K562 treated with DMSO at 1 percent for 12 hours (cell line): Measurements from ENCODE around the gene LRRC42. TPM values are rescaled to one million over a fixed set of nuclear protein-coding genes. Genes with fewer than 3 reads are reported as not detected.

Experiments
- total RNA-seq: library from RNA; unstranded; fragments of 300-600 nt; gene quantifications from 2 replicates; pipeline ENCODE4 v1.2.3, GENCODE V29; 2022; ENCODE audit not compliant: insufficient read depth

Gene LRRC42
- 30.0 and 41.3 TPM in 2 replicates for total RNA-seq

GRCh38 chr1:53946252-53947171, at the start of gene LRRC42:
TSS of gene LRRC42 (plus strand) at chr1:53946350. CDS start at chr1:53952000, 5,650 bp downstream.

GRCh38 chr1:53945433-53946251, 508 bp upstream of the LRRC42 start, which contains the start of gene IFT25:
TSS of gene IFT25 (minus strand) at chr1:53945699. CDS start at chr1:53940082, 5,617 bp downstream.

Other genes with a start within 250 kb of the LRRC42 start
- gene GLIS1, start 207.2 kb upstream of the LRRC42 start, total RNA-seq: 0.43 TPM in 1 of 2 replicates, not detected in the other
- 10.7 and 34.7 TPM in 2 replicates for gene NDC1, start 108.1 kb upstream of the LRRC42 start, total RNA-seq
- gene YIPF1, start 56.6 kb upstream of the LRRC42 start, total RNA-seq: 25.9 and 43.9 TPM in 2 replicates
- gene DIO1, start 52.2 kb upstream of the LRRC42 start, total RNA-seq: 0.41 TPM in 1 of 2 replicates, not detected in the other
- gene IFT25, start 651 bp upstream of the LRRC42 start, total RNA-seq: 56.1 and 77.0 TPM in 2 replicates
- not detected in 2 replicates for gene LDLRAD1, start 71.8 kb downstream of the LRRC42 start, total RNA-seq
- 196 and 214 TPM in 2 replicates for gene TMEM59, start 106.9 kb downstream of the LRRC42 start, total RNA-seq
- 2.8 and 5.0 TPM in 2 replicates for gene TCEANC2, start 107.3 kb downstream of the LRRC42 start, total RNA-seq
- gene CDCP2, start 206.7 kb downstream of the LRRC42 start, total RNA-seq: not detected in 2 replicates